Pancreas (tissue), 10 donors: Measurements from ENCODE around the gene C22orf31. TPM values are rescaled to one million over a fixed set of nuclear protein-coding genes. Genes with fewer than 3 reads are reported as not detected.
A peak's percentile ranks its signal among the peaks of the same experiment; 100 is the strongest.

Source experiments
- ATAC-seq, 4 donors: fragments of 200-7000 bp; cut with Tn5 transposase; one replicate each; pipeline versions ENCODE4 v1.8.0 to v1.9.1; 2020; ENCODE audit warnings: mild to moderate bottlenecking in 4 of 4, moderate library complexity in 4 of 4
- DNase-seq, 6 donors: peaks; one replicate each; pipeline ENCODE4 v3.0.0-alpha.2; 2020
- FAIRE-seq: peaks from 2 replicates; lab custom pipeline; 2012; peaks lifted over from hg19 to GRCh38; lab: Jason Lieb, UNC
- H3K27ac ChIP-seq, 4 donors: fragments of 200-600 bp; sonication (generic); 1 replicate in 3 of 4; 2 replicates in 1 of 4; pipeline versions ENCODE4 v1.5.0 to v1.8.0; 2020
- H3K27me3 ChIP-seq, 4 donors: fragments of 200-600 bp; one replicate each; pipeline ENCODE4 v1.8.0; 2021
- H3K36me3 ChIP-seq, 3 donors: fragments of 200-600 bp; sonication (generic) in 1 of 3; one replicate each; pipeline versions ENCODE4 v1.5.0 to v1.8.0; 2020 to 2021
- H3K4me1 ChIP-seq, 3 donors: fragments of 200-600 bp; one replicate each; pipeline ENCODE4 v1.8.0; 2021
- H3K4me3 ChIP-seq, 4 donors: fragments of 200-600 bp; sonication (generic) in 2 of 4; one replicate each; pipeline versions ENCODE4 v1.5.0 to v1.8.0; 2020 to 2021
- H3K9me3 ChIP-seq, 4 donors: fragments of 200-600 bp; one replicate each; pipeline ENCODE4 v1.8.0; 2021
- WGBS, 2 donors: extraction: QIAGEN DNeasy Blood & Tissue Kit; methylation state at CpG; one replicate each; pipeline ENCODE4 v1.1.7; 2013; 5-methylcytosine and 5-hydroxymethylcytosine counted together
- intact Hi-C, 3 donors: fragments of 100-400 bp; cut with DNase I; formaldehyde crosslinking; loops; one replicate each; pipeline versions ENCODE4 v1.11.1 to v1.14.2; 2022
- polyA plus RNA-seq, 2 donors: library from polyadenylated mRNA; stranded (reverse); fragments of 200-250 nt; gene quantifications; one replicate each; pipeline ENCODE4 v1.2.3, GENCODE V29; 2013
- total RNA-seq, 6 donors: library from RNA; stranded (reverse); fragmentation: NEBNext Ultra II Directional in 4 of 6; extraction: Animal tissue kit (Norgen Biotek cat#: 25700) in 4 of 6; gene quantifications; one replicate each; pipeline versions ENCODE4 v1.2.1 to v1.2.4, GENCODE V29; 2021 to 2023
- TF ChIP-seq, protein P1 (sequence below), 4 donors: fragments of 200-600 bp; sonication (generic) in 3 of 4; IDR thresholded peaks; one replicate each; pipeline versions ENCODE4 v1.5.0 to v1.8.0; 2021; ENCODE audit warnings: antibody characterized with exemption in 4 of 4
- donor health status: healthy with polysubstance abuse.
- donor health status: DM: no; HTN: no; CAD: no; lungs with moderate emphysema.
- donor health status: DM: no; HTN: no; CAD: no.
- donor health status: control.
- donor health status: control.
- donor health status: Bipolar disorder and iron deficiency.
- donor health status: DM: yes; HTN: yes; CAD: no.
- donor health status: DM: no; HTN: no; CAD: no.
- donor health status: DM: no; HTN: no; CAD: no.
- donor health status: DM: yes; HTN: yes; CAD: no.

The C22orf31 gene
- total and polyA plus RNA-seq, 8 donors = 0.16 TPM; not detected in 7

- peak within 1 kb of the TSS; percentile 32 to 63 (median 60) for H3K4me3 ChIP-seq
- TF ChIP-seq, protein P1, sequence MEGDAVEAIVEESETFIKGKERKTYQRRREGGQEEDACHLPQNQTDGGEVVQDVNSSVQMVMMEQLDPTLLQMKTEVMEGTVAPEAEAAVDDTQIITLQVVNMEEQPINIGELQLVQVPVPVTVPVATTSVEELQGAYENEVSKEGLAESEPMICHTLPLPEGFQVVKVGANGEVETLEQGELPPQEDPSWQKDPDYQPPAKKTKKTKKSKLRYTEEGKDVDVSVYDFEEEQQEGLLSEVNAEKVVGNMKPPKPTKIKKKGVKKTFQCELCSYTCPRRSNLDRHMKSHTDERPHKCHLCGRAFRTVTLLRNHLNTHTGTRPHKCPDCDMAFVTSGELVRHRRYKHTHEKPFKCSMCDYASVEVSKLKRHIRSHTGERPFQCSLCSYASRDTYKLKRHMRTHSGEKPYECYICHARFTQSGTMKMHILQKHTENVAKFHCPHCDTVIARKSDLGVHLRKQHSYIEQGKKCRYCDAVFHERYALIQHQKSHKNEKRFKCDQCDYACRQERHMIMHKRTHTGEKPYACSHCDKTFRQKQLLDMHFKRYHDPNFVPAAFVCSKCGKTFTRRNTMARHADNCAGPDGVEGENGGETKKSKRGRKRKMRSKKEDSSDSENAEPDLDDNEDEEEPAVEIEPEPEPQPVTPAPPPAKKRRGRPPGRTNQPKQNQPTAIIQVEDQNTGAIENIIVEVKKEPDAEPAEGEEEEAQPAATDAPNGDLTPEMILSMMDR (IDR thresholded peaks at IDR 0.05) = no peak
- peaks cover 0 to 7% (median 0%) of the 10 kb centered on the region in 3 donors for H3K4me1 ChIP-seq
- DNase-seq (peak in 2 of 6 donors; percentile 37 to 66), ATAC-seq (peak in 2 of 4 donors; percentile 1 to 5), FAIRE-seq (no peak)
- H3K27ac ChIP-seq = no peak within 1 kb of the TSS
- 1 to 2% methylated on average over 19 to 76 of the region's 76 CpGs for WGBS, 2 donors
- H3K36me3 ChIP-seq = no peaks in the 10 kb centered on the region
- intact Hi-C loops = no loop called here
- no peaks in the 10 kb centered on the region for H3K27me3 ChIP-seq
- H3K9me3 ChIP-seq = no peaks in the 10 kb centered on the region
Measured at GRCh38 chr22:29072979-29073617, 11.5 kb upstream of the C22orf31 start, which contains the start of gene KREMEN1. KREMEN1 (plus strand) TSS chr22:29073035; CDS start chr22:29073131, 96 bp downstream.

- intact Hi-C loops = no loop called here
- Histone ChIP-seq H3K4me1 (peaks cover 0 to 7% (median 0%) of the 10 kb centered on the region in 3 donors), H3K36me3 (no peaks in the 10 kb centered on the region), H3K27me3 (no peaks in the 10 kb centered on the region), H3K27ac (no peak overlapping the region), H3K4me3 (peak overlapping the region in 2 of 4 donors; percentile 57 to 63), H3K9me3 (no peaks in the 10 kb centered on the region)
- 23 to 27% methylated on average over 38 to 41 of the region's 41 CpGs for WGBS, 2 donors
- FAIRE-seq (no peak), DNase-seq (peak; percentile 96 to 99 (median 98)), ATAC-seq (peak; percentile 95 to 97 (median 96))
- TF ChIP-seq, protein P1 (IDR thresholded peaks at IDR 0.05) = no peak
Measured at GRCh38 chr22:29072193-29072978, 10.8 kb upstream of the C22orf31 start.

DNA sequence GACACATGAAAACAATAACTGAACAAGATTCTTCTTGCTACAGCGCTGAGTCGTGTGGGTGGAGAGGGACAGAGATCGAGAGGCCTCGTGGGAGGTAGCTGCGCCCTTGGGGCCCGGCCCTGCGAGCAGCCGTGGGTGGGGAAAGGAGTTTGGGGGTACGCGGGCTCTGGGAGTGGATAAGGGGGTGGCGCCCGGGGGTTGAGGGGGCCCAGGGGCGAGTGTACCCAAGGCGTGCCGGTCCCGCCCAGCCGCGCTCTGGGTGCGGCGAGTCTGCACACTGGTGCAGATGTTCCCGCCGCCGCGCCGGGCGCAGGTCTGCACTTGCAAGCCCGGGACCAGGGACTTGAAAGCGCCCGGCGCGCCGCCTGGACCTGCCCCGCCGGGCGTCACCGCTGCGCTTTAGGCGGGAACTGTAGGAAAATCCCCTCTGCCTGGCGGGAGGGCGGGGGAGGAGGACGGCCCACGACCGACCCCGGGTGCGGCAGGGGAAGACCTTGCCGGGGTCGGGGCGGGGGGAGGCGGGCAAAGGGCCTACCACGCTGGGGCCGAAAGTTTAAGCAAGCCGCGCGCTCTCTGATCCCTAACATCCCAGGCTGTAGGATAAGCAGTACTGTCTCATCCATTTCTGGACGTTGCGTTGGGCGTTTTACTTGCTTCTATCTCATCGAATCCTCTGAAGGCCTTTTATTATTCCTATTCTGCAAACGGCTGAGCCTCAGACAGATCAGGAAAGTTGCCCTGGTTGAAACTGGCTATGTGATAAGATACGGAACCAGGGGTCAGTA, 9.8 kb upstream of the C22orf31 start:
- DNase-seq (peak; percentile 38 to 80 (median 54)), FAIRE-seq (no peak), ATAC-seq (peak; percentile 26 to 42 (median 30))
- Histone ChIP-seq H3K9me3 (no peaks in the 10 kb centered on the region), H3K4me3 (peak overlapping the region in 2 of 4 donors; percentile 34 to 63), H3K4me1 (peaks cover 0 to 7% (median 0%) of the 10 kb centered on the region in 3 donors), H3K27ac (no peak overlapping the region), H3K27me3 (no peaks in the 10 kb centered on the region), H3K36me3 (no peaks in the 10 kb centered on the region)
- intact Hi-C loops = no loop called here
- TF ChIP-seq, protein P1 (IDR thresholded peaks at IDR 0.05) = no peak
- WGBS, 2 donors = 15 to 16% methylated on average over 39 to 60 of the region's 60 CpGs

GRCh38 chr22:29070490-29070889, 8.9 kb upstream of the C22orf31 start:
- intact Hi-C loops = no loop called here
- no peaks in the 10 kb centered on the region for H3K9me3 ChIP-seq
- TF ChIP-seq, protein P1 (IDR thresholded peaks at IDR 0.05) = no peak
- H3K27ac ChIP-seq = no peak overlapping the region
- 96 to 98% methylated on average over 4 of the region's 4 CpGs for WGBS, 2 donors
- DNase-seq (no peak), FAIRE-seq (no peak), ATAC-seq (no peak)
- H3K4me3 ChIP-seq = no peak overlapping the region
- no peaks in the 10 kb centered on the region for H3K27me3 ChIP-seq
- no peaks in the 10 kb centered on the region for H3K36me3 ChIP-seq
- H3K4me1 ChIP-seq = peaks cover 0 to 7% (median 0%) of the 10 kb centered on the region in 3 donors
